Lower leg skin (tissue), 4 donors: ENCODE results near the gene ENTPD5. TPM values are rescaled to one million over a fixed set of nuclear protein-coding genes. Genes with fewer than 3 reads are reported as not detected.

ENCODE experiments used
- DNase-seq, 2 donors: peaks; one replicate each; pipeline ENCODE4 v3.0.0-alpha.2; 2019; ENCODE audit warnings: low spot score in 2 of 2
- H3K4me3 ChIP-seq: fragments of 200-600 bp; sonication (generic); 2 replicates; pipeline ENCODE4 v1.5.1; 2017; ENCODE audit warnings: mild to moderate bottlenecking, low read depth; ENCODE audit not compliant: poor library complexity, severe bottlenecking
- CTCF ChIP-seq, 3 donors: fragments of 450-650 bp; IDR thresholded peaks; one replicate each; pipeline ENCODE4 v1.5.1; 2016; ENCODE audit warnings: antibody characterized with exemption in 3 of 3, mild to moderate bottlenecking in 3 of 3, moderate library complexity in 2 of 3
- POLR2A ChIP-seq, 2 donors: fragments of 450-650 bp; IDR thresholded peaks; one replicate each; pipeline ENCODE4 v1.6.1; 2016 to 2017; ENCODE audit warnings: antibody characterized with exemption in 2 of 2, mild to moderate bottlenecking in 1 of 2, moderate library complexity in 1 of 2
- WGBS, 2 donors: methylation state at CpG; one replicate each; pipeline ENCODE4 v1.1.5; 2018; 5-methylcytosine and 5-hydroxymethylcytosine counted together
- intact Hi-C: fragments of 100-400 bp; cut with DNase I; formaldehyde crosslinking; loops from one replicate; pipeline ENCODE4 v1.15.0; 2023; ENCODE audit warnings: low total_unique reads
- total RNA-seq, 4 donors: library from RNA; depleted of rRNA; stranded (reverse); fragments of >200 nt; gene quantifications; one replicate each; pipeline ENCODE4 v1.1.0, GENCODE V29; 2016

The ENTPD5 gene
- total RNA-seq = 10 to 100 TPM in 2 of 4 donors, 1 to 10 TPM in 2; 3.9 to 16.9 (median 10.8) TPM

GRCh38 chr14:74018586-74019407, at the start of gene ENTPD5, which contains the start of gene BBOF1:
TSS of gene ENTPD5 (minus strand) at chr14:74019288. CDS start at chr14:73988102, 31,186 bp downstream.
TSS of gene BBOF1 (plus strand) at chr14:74019349. CDS start at chr14:74019479, 130 bp downstream.
- peak; percentile 69 to 95 for DNase-seq
- intact Hi-C loops = no loop called here
- WGBS, 2 donors = 0 to 1% methylated on average over 65 to 70 of the region's 93 CpGs
- peak within 1 kb of the TSS; percentile 88 for H3K4me3 ChIP-seq
- TF ChIP-seq CTCF (IDR thresholded peaks at IDR 0.05) (no peak), POLR2A (IDR thresholded peaks at IDR 0.05) (peak in 1 of 2 donors; percentile 11)

GRCh38 chr14:74065746-74066575, 46.9 kb upstream of the ENTPD5 start:
- 89 to 91% methylated on average over 3 of the region's 3 CpGs for WGBS, 2 donors
- TF ChIP-seq POLR2A (IDR thresholded peaks at IDR 0.05) = no peak
- no peak for TF ChIP-seq CTCF (IDR thresholded peaks at IDR 0.05)
- no peak overlapping the region for H3K4me3 ChIP-seq
- intact Hi-C loops = no loop called here
- DNase-seq = no peak

GRCh38 chr14:74064883-74065282, 45.8 kb upstream of the ENTPD5 start:
- DNase-seq = no peak
- intact Hi-C loops = no loop called here
- H3K4me3 ChIP-seq = no peak overlapping the region
- TF ChIP-seq POLR2A (IDR thresholded peaks at IDR 0.05) (no peak), CTCF (IDR thresholded peaks at IDR 0.05) (no peak)
- 86 to 87% methylated on average over 3 of the region's 3 CpGs for WGBS, 2 donors

- TF ChIP-seq CTCF (IDR thresholded peaks at IDR 0.05) (no peak), POLR2A (IDR thresholded peaks at IDR 0.05) (no peak)
- no peak for DNase-seq
- intact Hi-C loops = no loop called here
- no peak overlapping the region for H3K4me3 ChIP-seq
These were observed 45.3 kb upstream of the ENTPD5 start for GRCh38 chr14:74064426-74064825.

- no peak for DNase-seq
- H3K4me3 ChIP-seq = no peak overlapping the region
- intact Hi-C loops = no loop called here
- no peak for TF ChIP-seq POLR2A (IDR thresholded peaks at IDR 0.05)
- no peak for TF ChIP-seq CTCF (IDR thresholded peaks at IDR 0.05)
- 79 to 95% methylated on average over 2 of the region's 2 CpGs for WGBS, 2 donors
These were observed 43.7 kb upstream of the ENTPD5 start for GRCh38 chr14:74062809-74063150.
